ENCODE measurements around the gene IL1B.

IL1B gene

GRCh38 chr2:112828251-112828691, 8.3 kb downstream of the IL1B start:
- DNase-seq: no peak

GRCh38 chr2:112827604-112828185, 8.9 kb downstream of the IL1B start:
- DNase-seq: no peak

- no peak for DNase-seq
These were observed 9.6 kb downstream of the IL1B start for GRCh38 chr2:112827009-112827408.

- no peak for DNase-seq
These were observed 10.9 kb downstream of the IL1B start for GRCh38 chr2:112825706-112826105.

GRCh38 chr2:112824694-112825085, 11.9 kb downstream of the IL1B start:
- DNase-seq: no peak

GRCh38 chr2:112821682-112822081, 14.9 kb downstream of the IL1B start:
- DNase-seq: peak; percentile 3

GRCh38 chr2:112821142-112821541, 15.4 kb downstream of the IL1B start:
- peak; percentile 31 for DNase-seq

GRCh38 chr2:112820343-112820742, 16.2 kb downstream of the IL1B start:
- no peak for DNase-seq

- no peak for DNase-seq
These were observed 17.5 kb downstream of the IL1B start for GRCh38 chr2:112819081-112819480.

GRCh38 chr2:112818094-112818902, 18.3 kb downstream of the IL1B start:
- no peak for DNase-seq

GRCh38 chr2:112817082-112817689, 19.4 kb downstream of the IL1B start:
- DNase-seq: no peak

GRCh38 chr2:112814278-112814677, 22.3 kb downstream of the IL1B start:
- DNase-seq: no peak

GRCh38 chr2:112813280-112813966, 23.2 kb downstream of the IL1B start:
- no peak for DNase-seq

GRCh38 chr2:112812318-112813267, 24.0 kb downstream of the IL1B start:
- DNase-seq: no peak

- DNase-seq: peak; percentile 27
These were observed 24.7 kb downstream of the IL1B start for GRCh38 chr2:112811841-112812306.

GRCh38 chr2:112811276-112811831, 25.2 kb downstream of the IL1B start:
- no peak for DNase-seq

- no peak for DNase-seq
These were observed 27.5 kb downstream of the IL1B start for GRCh38 chr2:112809112-112809511.

GRCh38 chr2:112807233-112807807, 29.3 kb downstream of the IL1B start:
- DNase-seq: no peak

- no peak for DNase-seq
These were observed 31.0 kb downstream of the IL1B start for GRCh38 chr2:112805542-112805941.

GRCh38 chr2:112803691-112804521, 32.7 kb downstream of the IL1B start:
- DNase-seq: no peak
